Neuronal stem cell (in vitro differentiated cells): ENCODE data around the gene KIF26B.

Experiments used
- DNase-seq: peaks from one replicate; pipeline ENCODE4 v3.0.0-alpha.2; 2013; ENCODE audit warnings: low spot score
- H2AFZ ChIP-seq: one replicate; pipeline ENCODE4 v1.6.1; 2013; ENCODE audit warnings: mild to moderate bottlenecking, low read length, inconsistent platforms
- H2AK5ac ChIP-seq: 2 replicates; pipeline ENCODE4 v1.6.1; 2013; ENCODE audit warnings: low read depth, mild to moderate bottlenecking, inconsistent platforms, low read length, moderate library complexity, mixed read lengths
- H2BK120ac ChIP-seq: 2 replicates; pipeline ENCODE4 v1.6.1; 2013; ENCODE audit warnings: low read depth, mild to moderate bottlenecking, inconsistent platforms, low read length, moderate library complexity, mixed read lengths
- H2BK12ac ChIP-seq: one replicate; pipeline ENCODE4 v1.6.1; 2013; ENCODE audit warnings: low read length, inconsistent platforms
- H2BK15ac ChIP-seq: 2 replicates; pipeline ENCODE4 v1.6.1; 2013; ENCODE audit warnings: mild to moderate bottlenecking, low read length, inconsistent platforms, mixed read lengths
- H2BK5ac ChIP-seq: one replicate; pipeline ENCODE4 v1.6.1; 2013; ENCODE audit warnings: inconsistent platforms, mild to moderate bottlenecking, low read length, moderate library complexity
- H3K14ac ChIP-seq: one replicate; pipeline ENCODE4 v1.6.1; 2013; ENCODE audit warnings: low read length, inconsistent platforms
- H3K18ac ChIP-seq: 2 replicates; pipeline ENCODE4 v1.6.1; 2013; ENCODE audit warnings: low read length, inconsistent platforms
- H3K23ac ChIP-seq: 2 replicates; pipeline ENCODE4 v1.6.1; 2013; ENCODE audit warnings: low read depth, mild to moderate bottlenecking, mixed read lengths, low read length, inconsistent platforms; ENCODE audit not compliant: poor library complexity
- H3K27ac ChIP-seq: replicated peaks from 3 replicates; pipeline ENCODE4 v1.5.1; 2013; ENCODE audit warnings: low read length, inconsistent platforms
- H3K27me3 ChIP-seq, 3 experiments: 2 replicates each; pipeline ENCODE4 v1.6.1; 2013; ENCODE audit warnings: low read length in 3 of 3, mild to moderate bottlenecking in 2 of 3, inconsistent platforms in 1 of 3, low read depth in 1 of 3, mixed read lengths in 1 of 3, moderate library complexity in 1 of 3; ENCODE audit not compliant: control insufficient read depth in 3 of 3, insufficient read depth in 3 of 3
- H3K36me3 ChIP-seq, 2 donors: replicated peaks in 1 of 2; 2 replicates each; pipeline ENCODE4 v1.6.1; 2013; ENCODE audit warnings: low read length in 2 of 2; ENCODE audit not compliant: control insufficient read depth in 2 of 2, insufficient read depth in 2 of 2
- H3K4ac ChIP-seq: 2 replicates; pipeline ENCODE4 v1.6.1; 2013; ENCODE audit warnings: inconsistent platforms, mild to moderate bottlenecking, low read length, moderate library complexity
- H3K4me1 ChIP-seq, 2 donors: 1 replicate in 1 of 2; 2 replicates in 1 of 2; pipeline ENCODE4 v1.6.1; 2013; ENCODE audit warnings: low read length in 2 of 2, low read depth in 1 of 2; ENCODE audit not compliant: control insufficient read depth in 2 of 2, insufficient read depth in 1 of 2
- H3K4me2 ChIP-seq: one replicate; pipeline ENCODE4 v1.6.1; 2013; ENCODE audit warnings: mild to moderate bottlenecking, low read length, inconsistent platforms; ENCODE audit not compliant: insufficient read depth, poor library complexity, severe bottlenecking
- H3K4me3 ChIP-seq, 2 donors: 2 replicates each; pipeline ENCODE4 v1.5.1; 2013; ENCODE audit warnings: low read length in 2 of 2, mild to moderate bottlenecking in 2 of 2, inconsistent platforms in 1 of 2, moderate library complexity in 1 of 2
- H3K79me1 ChIP-seq: one replicate; pipeline ENCODE4 v1.6.1; 2013; ENCODE audit warnings: low read depth, mild to moderate bottlenecking, inconsistent platforms, low read length, moderate library complexity
- H3K9ac ChIP-seq: one replicate; pipeline ENCODE4 v1.6.1; 2013; ENCODE audit warnings: mild to moderate bottlenecking, low read depth, low read length, inconsistent platforms; ENCODE audit not compliant: poor library complexity
- H3K9me3 ChIP-seq, 2 donors: replicated peaks in 1 of 2; 2 replicates each; pipeline versions ENCODE3 to v1.6.1; 2013; ENCODE audit warnings: low read length in 2 of 2, mild to moderate bottlenecking in 2 of 2, inconsistent platforms in 1 of 2, low read depth in 1 of 2, mixed read lengths in 1 of 2, moderate library complexity in 1 of 2; ENCODE audit not compliant: control insufficient read depth in 2 of 2, insufficient read depth in 1 of 2
- H4K8ac ChIP-seq: one replicate; pipeline ENCODE4 v1.6.1; 2013; ENCODE audit warnings: low read depth, mild to moderate bottlenecking, inconsistent platforms, low read length, moderate library complexity
- H4K91ac ChIP-seq: one replicate; pipeline ENCODE4 v1.6.1; 2013; ENCODE audit warnings: low read length, low read depth, mild to moderate bottlenecking, inconsistent platforms; ENCODE audit not compliant: poor library complexity
- WGBS, 2 donors: extraction: QIAGEN DNeasy Blood & Tissue Kit; methylation state at CpG; one replicate each; pipeline ENCODE4 v1.1.7; 2013; ENCODE audit warnings: missing lambda C conversion rate in 2 of 2, mixed read lengths in 1 of 2; ENCODE audit not compliant: insufficient read length in 2 of 2, insufficient replicate concordance in 1 of 2; ENCODE audit errors: extremely low coverage in 2 of 2; 5-methylcytosine and 5-hydroxymethylcytosine counted together

KIF26B gene

GRCh38 chr1:245370175-245370825 is 215.5 kb downstream of the KIF26B start:
- Histone ChIP-seq H2BK15ac (no peak overlapping the region), H4K8ac (no peak overlapping the region), H2BK5ac (no peak overlapping the region), H3K4me3 (no peak overlapping the region), H3K9me3 (peaks cover 2 to 30% of the 10 kb centered on the region in 2 donors), H2AK5ac (no peak overlapping the region), H3K14ac (no peak overlapping the region), H3K27me3 (no peaks in the 10 kb centered on the region), H3K4ac (no peak overlapping the region), H4K91ac (no peak overlapping the region), H3K27ac (no peak overlapping the region), H3K36me3 (peaks cover 0 to 48% of the 10 kb centered on the region in 2 donors), H3K18ac (no peak overlapping the region), H3K9ac (no peak overlapping the region), H2BK12ac (no peak overlapping the region), H2AFZ (no peak overlapping the region), H3K79me1 (no peaks in the 10 kb centered on the region), H2BK120ac (no peak overlapping the region), H3K4me1 (no peaks in the 10 kb centered on the region), H3K23ac (no peak overlapping the region), H3K4me2 (no peak overlapping the region)
- DNase-seq, result no peak
- no CpG with 5 or more reads among the region's 15 CpGs for WGBS, 2 donors

GRCh38 chr1:245370905-245371581 is 216.3 kb downstream of the KIF26B start:
- H2AFZ ChIP-seq, result no peak overlapping the region
- peak overlapping the region; percentile 17 for H2AK5ac ChIP-seq
- H3K27ac ChIP-seq, result no peak overlapping the region
- DNase-seq, result no peak
- H2BK12ac ChIP-seq, result no peak overlapping the region
- no CpG with 5 or more reads among the region's 18 CpGs for WGBS, 2 donors
- no peak overlapping the region for H3K4ac ChIP-seq
- H3K36me3 ChIP-seq, result peaks cover 0 to 54% of the 10 kb centered on the region in 2 donors
- no peaks in the 10 kb centered on the region for H3K4me1 ChIP-seq
- H3K9ac ChIP-seq, result no peak overlapping the region
- peaks cover 2 to 30% of the 10 kb centered on the region in 2 donors for H3K9me3 ChIP-seq
- H4K8ac ChIP-seq, result no peak overlapping the region
- H2BK120ac ChIP-seq, result no peak overlapping the region
- no peaks in the 10 kb centered on the region for H3K79me1 ChIP-seq
- no peak overlapping the region for H3K14ac ChIP-seq
- no peak overlapping the region for H3K4me2 ChIP-seq
- H3K27me3 ChIP-seq, result no peaks in the 10 kb centered on the region
- H3K18ac ChIP-seq, result peak overlapping the region; percentile 52
- no peak overlapping the region for H2BK15ac ChIP-seq
- H3K4me3 ChIP-seq, result no peak overlapping the region
- H4K91ac ChIP-seq, result no peak overlapping the region
- H2BK5ac ChIP-seq, result no peak overlapping the region
- H3K23ac ChIP-seq, result no peak overlapping the region

- Histone ChIP-seq H2BK12ac (no peak overlapping the region), H4K91ac (no peak overlapping the region), H3K79me1 (no peaks in the 10 kb centered on the region), H2AK5ac (no peak overlapping the region), H3K14ac (no peak overlapping the region), H3K9me3 (peaks cover 2 to 27% of the 10 kb centered on the region in 2 donors), H3K4me3 (no peak overlapping the region), H3K4me2 (no peak overlapping the region), H2BK15ac (no peak overlapping the region), H3K4ac (no peak overlapping the region), H2BK120ac (no peak overlapping the region), H4K8ac (no peak overlapping the region), H3K27ac (no peak overlapping the region), H3K18ac (no peak overlapping the region), H3K4me1 (no peaks in the 10 kb centered on the region), H2BK5ac (no peak overlapping the region), H3K36me3 (peaks cover 0 to 39% of the 10 kb centered on the region in 2 donors), H3K23ac (no peak overlapping the region), H2AFZ (no peak overlapping the region), H3K27me3 (no peaks in the 10 kb centered on the region), H3K9ac (no peak overlapping the region)
- DNase-seq, result no peak
- no CpG with 5 or more reads among the region's 4 CpGs for WGBS, 2 donors
Measured at GRCh38 chr1:245373131-245373530, 218.3 kb downstream of the KIF26B start.

GRCh38 chr1:245375789-245376460 is 221.1 kb downstream of the KIF26B start:
- WGBS, 2 donors, result no CpG with 5 or more reads among the region's 12 CpGs
- Histone ChIP-seq H3K4ac (no peak overlapping the region), H3K14ac (no peak overlapping the region), H2BK5ac (no peak overlapping the region), H3K4me2 (no peak overlapping the region), H2BK12ac (no peak overlapping the region), H3K9me3 (peaks cover 2 to 25% of the 10 kb centered on the region in 2 donors), H3K27me3 (no peaks in the 10 kb centered on the region), H3K27ac (no peak overlapping the region), H2AFZ (no peak overlapping the region), H2BK120ac (no peak overlapping the region), H2AK5ac (no peak overlapping the region), H3K4me3 (no peak overlapping the region), H3K36me3 (peaks cover 0 to 24% of the 10 kb centered on the region in 2 donors), H4K8ac (no peak overlapping the region), H3K23ac (no peak overlapping the region), H3K4me1 (peaks cover 2 to 3% of the 10 kb centered on the region in 2 donors), H4K91ac (no peak overlapping the region), H3K79me1 (no peaks in the 10 kb centered on the region), H2BK15ac (no peak overlapping the region), H3K9ac (no peak overlapping the region), H3K18ac (no peak overlapping the region)
- DNase-seq, result no peak
